Measurements from ENCODE around the gene SLC5A6. TPM values are rescaled to one million over a fixed set of nuclear protein-coding genes. Genes with fewer than 3 reads are reported as not detected.

SLC5A6 gene
- 52.8 and 58.4 TPM in 2 replicates for total RNA-seq

DNA sequence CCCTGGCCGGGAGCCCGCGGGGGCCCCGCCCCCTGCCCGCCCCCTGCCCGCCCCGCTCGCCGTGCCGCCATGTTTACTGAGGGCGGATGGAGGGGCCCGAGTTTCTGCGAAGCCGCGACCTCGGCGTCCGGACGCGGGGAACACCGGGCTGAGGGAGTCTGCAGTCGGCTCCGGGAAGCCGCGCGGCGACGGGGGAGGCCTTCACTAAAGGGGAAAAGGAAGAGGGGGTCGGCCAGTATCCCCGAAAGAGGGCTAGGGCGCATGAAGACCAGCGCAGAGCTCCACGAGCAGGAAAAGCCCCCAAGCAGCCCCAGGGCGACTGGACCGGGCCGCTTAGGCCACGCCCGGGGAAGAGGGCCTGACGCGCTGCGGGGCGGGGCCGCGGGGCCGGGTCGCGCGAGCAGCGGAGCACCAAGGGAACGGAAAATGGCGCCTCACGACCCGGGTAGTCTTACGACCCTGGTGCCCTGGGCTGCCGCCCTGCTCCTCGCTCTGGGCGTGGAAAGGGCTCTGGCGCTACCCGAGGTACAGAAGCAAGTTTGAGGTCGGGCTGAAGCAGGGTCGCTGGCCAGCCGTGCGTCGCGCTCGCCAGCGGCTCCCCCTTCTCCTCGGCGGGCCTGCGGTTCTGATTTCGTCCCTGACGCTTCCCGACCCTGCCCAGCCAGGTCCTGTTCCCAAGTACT is at the start of gene SLC5A6, which contains the start of gene ATRAID:
Gene SLC5A6 (minus strand): TSS at position 326 of the 683 bp plus-strand sequence. CDS start 4,618 bp downstream, outside the sequence.
Gene ATRAID (plus strand): TSS at position 99 of the 683 bp plus-strand sequence. CDS start 328 bp downstream, at position 427.
- peak; percentile 94 for DNase-seq

DNA sequence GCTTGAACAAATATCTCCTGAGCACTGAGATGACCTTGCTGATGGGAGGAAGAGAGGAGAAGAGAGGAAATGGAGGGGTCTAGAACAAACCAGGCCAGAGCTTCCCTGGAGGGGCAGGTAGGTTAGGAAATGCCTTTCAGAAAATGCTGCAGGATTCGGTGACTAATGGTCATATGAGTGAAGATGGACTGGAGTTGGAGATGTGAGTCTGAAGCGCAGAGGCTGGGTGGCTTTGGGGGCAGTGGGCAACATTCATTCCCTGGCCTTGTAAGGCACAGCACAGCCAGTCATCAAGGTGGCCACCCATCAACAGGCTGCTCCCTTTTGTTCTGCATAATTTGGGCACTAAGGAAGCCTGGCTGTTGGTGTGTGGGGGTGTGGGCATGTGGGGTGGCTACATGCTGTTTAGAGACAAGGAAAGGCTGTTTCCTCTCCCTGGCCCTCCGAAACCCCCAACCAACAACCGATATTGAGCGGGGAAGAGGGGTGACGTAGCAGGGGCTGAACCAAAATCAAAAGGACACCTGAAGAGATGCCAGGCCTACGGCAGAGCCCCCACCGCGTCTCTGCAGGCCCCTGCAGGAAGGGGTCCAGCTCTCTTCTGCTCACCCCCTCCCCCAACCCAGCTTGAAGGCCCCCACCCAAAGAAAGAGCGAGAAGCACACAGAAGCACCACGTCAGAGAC is 49.3 kb upstream of the SLC5A6 start:
- DNase-seq: no peak

GRCh38 chr2:27258051-27258450 is 46.0 kb upstream of the SLC5A6 start:
- DNase-seq: no peak

DNA sequence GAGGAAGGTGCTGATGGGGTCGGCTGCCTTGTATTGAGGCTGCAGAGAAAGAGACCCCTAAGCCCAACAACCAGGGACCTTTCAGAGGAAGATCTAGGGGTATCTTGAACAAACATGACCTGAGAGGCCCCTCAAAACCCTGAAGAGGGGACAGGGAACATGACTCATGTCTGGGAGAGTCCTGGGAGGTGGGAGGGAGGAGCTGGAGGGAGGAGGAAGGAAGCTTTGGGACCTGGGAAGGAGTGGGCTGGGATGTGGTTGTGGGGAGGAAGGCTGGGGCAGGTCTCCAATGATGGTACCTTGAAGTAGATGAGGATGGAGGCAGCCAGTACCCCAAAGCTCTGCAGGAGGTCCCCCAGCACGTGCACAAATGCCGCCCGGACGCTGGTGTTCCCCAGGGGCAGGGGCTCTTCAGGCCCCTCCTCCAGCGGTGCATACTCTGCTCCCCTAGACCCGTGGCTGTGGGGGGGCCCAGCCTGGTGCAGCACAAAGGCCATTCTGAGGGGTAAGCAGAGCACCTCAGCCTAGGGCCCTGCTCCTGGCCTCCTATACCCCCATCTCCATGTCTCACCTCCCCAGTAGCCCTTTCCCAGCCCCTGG is 44.9 kb upstream of the SLC5A6 start:
- no peak for DNase-seq

DNA sequence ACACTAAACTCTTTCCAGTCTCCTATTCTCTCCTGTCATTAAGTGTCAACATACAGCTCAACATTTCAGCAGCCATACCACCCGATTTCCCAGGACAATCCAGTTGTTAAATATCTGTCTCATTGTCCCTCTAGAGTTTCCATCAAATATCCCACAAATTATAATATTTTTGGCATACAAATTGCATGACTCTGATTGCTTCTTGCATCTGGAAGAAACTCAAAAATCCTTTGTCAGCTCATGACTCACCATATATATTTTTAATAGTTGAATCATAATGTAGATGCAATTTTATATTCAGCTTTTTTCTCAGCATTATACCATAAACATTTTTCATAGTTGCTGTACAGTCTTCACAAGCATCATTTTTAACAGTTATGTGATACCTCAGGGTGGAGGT is 43.6 kb upstream of the SLC5A6 start:
- DNase-seq: no peak

DNA sequence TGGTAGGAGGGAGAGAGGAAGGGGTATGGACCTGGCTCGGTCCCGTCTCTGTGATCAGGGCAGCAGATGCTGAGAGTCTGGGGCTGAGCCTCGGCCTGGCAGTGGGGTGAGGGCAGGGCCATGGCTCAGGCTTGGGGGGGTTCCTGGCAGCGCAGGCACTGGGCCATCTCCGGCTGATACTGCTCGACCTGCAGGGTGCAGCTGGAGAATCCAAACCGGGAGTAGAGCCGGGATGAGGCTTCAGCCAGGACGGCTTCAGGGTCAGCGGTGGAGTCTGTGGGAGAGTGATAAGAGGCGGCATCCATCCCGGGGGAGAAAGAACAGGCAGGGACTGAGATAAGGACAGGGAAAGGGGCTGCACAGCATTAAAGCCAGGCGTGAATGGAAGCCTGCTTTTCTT is 43.1 kb upstream of the SLC5A6 start:
- peak; percentile 9 for DNase-seq

- no peak for DNase-seq
Measured at GRCh38 chr2:27251766-27252165, 39.7 kb upstream of the SLC5A6 start.

DNA sequence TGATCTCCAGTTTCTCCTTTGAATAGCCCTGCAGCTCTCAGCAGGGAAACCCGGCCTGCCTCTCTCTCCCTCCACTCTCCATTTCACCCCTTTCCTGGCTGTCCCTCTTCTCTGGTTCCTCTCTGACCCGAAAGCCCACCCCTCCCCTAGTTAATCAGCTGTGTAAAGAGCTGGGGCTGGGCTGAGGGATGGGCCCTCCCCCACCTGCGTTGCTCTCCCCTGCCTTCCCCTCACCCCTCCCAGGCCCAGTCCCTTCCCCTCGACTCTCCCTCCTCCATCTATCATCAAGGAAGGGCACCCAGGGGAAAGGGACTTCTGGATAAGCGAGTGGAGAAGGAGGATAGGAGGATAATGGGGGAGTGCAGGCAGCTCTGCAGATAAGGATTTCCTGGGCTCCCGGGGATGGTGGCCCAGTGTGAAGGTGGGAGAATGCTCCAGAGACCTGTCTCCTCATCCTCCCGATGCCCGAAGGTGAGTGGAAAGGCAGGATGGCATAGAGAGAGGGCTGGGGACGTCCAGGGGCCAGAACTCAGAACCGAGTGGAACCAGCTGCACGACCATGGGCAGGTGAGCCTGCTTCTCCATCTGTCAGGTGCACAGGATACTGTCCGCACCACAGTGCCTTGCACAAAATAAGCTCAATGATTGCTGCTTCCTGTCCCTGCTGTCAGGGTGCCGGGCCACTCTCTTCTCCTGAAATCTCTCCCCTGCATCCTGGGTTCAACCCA is 38.7 kb upstream of the SLC5A6 start:
- DNase-seq: no peak

GRCh38 chr2:27249891-27250651 is 38.0 kb upstream of the SLC5A6 start:
- DNase-seq: peak; percentile 75

GRCh38 chr2:27249159-27249890 is 37.3 kb upstream of the SLC5A6 start:
- peak; percentile 17 for DNase-seq

- no peak for DNase-seq
Measured at GRCh38 chr2:27247893-27248292, 35.8 kb upstream of the SLC5A6 start.

DNA sequence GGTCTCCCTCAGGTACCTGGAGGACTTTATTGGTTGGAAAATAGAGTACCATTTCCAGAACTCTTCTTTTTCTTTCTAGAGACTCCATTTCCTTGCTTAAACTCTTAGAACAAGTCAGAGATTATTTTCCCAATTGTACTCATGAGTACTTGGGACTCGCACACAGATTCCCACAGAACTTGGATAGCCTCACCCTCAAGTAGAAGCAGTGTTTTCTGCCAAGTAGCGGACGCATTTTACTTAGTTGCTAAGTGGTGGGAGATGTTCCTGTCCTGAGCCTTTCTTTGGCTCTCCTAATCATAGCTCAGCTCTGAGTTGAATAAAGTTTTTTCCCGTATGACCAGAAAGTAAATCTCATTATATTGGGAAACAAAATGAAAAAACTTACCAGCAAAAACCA is 33.6 kb upstream of the SLC5A6 start:
- DNase-seq: no peak

DNA sequence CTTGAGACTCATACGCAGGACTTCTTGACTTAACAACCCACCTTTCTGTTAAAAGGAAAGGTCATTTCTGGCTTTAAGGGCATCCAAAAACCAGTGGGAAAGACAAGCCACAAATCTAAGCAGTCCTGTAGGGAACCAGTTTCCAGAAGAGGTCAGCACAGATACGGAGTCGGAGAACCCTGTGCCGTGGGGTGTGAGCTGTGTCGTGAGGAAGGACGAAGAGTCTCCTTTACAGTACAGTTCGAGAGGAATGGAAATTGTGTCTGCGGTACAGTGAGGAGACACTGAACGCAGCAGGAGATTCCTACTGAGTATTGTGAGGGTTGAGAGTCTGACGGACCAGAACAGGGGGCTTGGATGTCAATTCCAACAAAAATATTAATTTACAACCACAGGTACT is 33.0 kb upstream of the SLC5A6 start:
- DNase-seq: no peak

DNA sequence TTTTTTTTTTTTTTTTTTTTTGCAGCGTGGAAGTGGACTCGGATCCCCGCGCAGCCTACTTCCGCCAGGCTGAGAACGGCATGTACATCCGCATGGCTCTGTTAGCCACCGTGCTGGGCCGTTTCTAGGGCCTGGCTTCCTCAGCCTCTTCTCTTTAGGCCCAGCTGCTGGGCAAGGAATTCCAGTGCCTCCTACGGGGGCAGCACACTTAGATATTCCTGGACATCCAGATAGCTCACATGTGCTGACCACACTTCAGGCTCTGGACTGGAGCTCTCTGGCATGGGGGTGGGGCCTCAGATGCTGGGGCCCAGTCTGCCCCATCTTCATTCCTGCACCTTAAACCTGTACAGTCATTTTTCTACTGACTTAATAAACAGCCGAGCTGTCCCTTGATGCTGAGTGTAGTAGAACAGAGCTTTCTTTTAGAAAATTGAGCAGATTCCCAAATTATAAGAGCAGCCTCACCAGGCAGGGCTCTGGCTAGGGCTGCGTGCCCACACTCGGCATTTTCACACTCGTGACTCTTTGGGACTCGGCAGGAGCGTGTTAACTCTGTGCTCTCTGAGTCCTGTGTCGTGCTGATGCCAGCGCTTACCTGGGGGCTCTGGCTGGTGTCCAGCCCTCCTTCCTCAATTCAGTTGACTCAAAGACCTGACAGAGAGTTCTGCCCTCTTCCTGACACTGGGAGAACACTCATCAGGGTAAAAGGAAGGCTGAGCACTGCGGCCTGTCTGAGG is 31.5 kb upstream of the SLC5A6 start:
- no peak for DNase-seq

DNA sequence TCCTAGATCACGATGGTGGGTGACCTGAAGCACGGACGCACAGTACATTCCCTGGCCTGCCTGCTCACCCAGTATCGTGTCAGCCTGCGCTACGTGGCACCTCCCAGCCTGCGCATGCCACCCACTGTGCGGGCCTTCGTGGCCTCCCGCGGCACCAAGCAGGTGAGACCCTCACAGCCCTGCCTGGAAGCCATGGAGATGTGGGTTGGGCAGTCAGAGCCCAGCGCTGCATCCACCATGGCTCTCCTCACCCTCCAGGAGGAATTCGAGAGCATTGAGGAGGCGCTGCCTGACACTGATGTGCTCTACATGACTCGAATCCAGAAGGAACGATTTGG is 30.5 kb upstream of the SLC5A6 start:
- DNase-seq: no peak

DNA sequence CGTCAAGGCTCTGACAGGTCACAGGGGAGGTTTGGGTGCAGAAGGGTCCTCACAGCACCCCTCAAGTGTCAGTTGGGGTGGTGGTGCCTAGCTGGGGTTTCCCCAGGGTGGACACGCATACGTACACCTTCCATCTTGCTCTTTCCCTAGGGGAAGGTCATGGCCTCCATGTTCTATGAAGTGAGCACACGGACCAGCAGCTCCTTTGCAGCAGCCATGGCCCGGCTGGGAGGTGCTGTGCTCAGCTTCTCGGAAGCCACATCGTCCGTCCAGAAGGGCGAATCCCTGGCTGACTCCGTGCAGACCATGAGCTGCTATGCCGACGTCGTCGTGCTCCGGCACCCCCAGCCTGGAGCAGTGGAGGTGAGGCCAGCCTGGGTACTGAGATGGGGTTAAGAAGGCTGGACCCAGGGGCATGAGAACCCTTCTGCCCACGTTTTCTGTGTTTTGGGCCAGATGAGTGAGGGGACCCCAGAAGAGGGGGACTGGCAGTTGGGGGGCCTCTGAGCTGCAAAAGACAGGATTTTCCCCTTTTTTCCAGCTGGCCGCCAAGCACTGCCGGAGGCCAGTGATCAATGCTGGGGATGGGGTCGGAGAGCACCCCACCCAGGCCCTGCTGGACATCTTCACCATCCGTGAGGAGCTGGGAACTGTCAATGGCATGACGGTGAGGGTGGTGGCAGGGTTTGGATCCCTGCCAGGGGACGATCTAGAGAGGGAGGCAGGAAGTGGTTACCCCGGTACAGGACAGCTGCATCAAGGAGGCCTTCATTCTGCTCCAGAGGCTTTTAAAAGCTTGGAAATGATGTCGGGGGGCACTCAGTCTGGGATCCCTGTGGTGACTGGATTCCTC is 29.9 kb upstream of the SLC5A6 start:
- no peak for DNase-seq

- no peak for DNase-seq
Measured at GRCh38 chr2:27240406-27240805, 28.3 kb upstream of the SLC5A6 start.

GRCh38 chr2:27238976-27239375 is 26.9 kb upstream of the SLC5A6 start:
- DNase-seq: no peak

- DNase-seq: no peak
Measured at GRCh38 chr2:27237341-27237945, 25.4 kb upstream of the SLC5A6 start.

DNA sequence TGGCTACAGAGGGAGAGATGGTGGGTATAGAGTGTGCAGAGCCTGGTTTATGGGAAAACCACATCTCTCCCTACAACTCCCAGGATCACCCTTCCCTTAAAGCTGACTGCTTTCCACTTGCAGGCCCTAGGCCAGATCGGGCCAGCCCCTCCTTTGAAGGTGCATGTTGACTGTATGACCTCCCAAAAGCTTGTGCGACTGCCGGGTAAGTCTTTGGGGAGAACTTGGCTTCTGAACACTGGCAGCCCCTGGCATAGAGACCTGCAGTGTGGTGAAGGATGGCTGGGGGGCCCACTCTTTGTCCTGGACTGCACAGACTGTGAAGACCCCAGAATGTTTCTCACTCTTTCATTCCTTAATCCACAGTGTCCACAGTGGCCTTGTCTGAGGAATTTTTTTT is 24.6 kb upstream of the SLC5A6 start:
- no peak for DNase-seq
